RWPE2 (cell line): ENCODE results near the gene PEAR1.

Source experiments
- ATAC-seq: fragments of 200-7000 bp; cut with Tn5 transposase; 3 replicates; pipeline ENCODE4 v1.9.1; 2021; ENCODE audit warnings: low read depth
- DNase-seq: peaks from one replicate; pipeline ENCODE4 v3.0.0-alpha.2; 2020; ENCODE audit warnings: low spot score
- H3K27ac ChIP-seq: fragments of 450-650 bp; 2 replicates; pipeline ENCODE4 v1.5.1; 2017; ENCODE audit warnings: mild to moderate bottlenecking; ENCODE audit not compliant: poor library complexity, severe bottlenecking
- H3K27me3 ChIP-seq: fragments of 250-450 bp; sonication (Bioruptor Pico); 2 replicates; pipeline ENCODE4 v1.5.1; 2021; ENCODE audit warnings: mild to moderate bottlenecking, moderate library complexity; ENCODE audit not compliant: insufficient read depth, poor library complexity, severe bottlenecking
- H3K36me3 ChIP-seq: fragments of 250-450 bp; sonication (Bioruptor Pico); 2 replicates; pipeline ENCODE4 v1.5.1; 2020; ENCODE audit warnings: low read depth, mild to moderate bottlenecking, moderate library complexity
- H3K4me1 ChIP-seq: fragments of 250-450 bp; sonication (Bioruptor Pico); 2 replicates; pipeline ENCODE4 v1.5.1; 2021; ENCODE audit warnings: mild to moderate bottlenecking, moderate library complexity; ENCODE audit not compliant: insufficient read depth, poor library complexity, severe bottlenecking
- H3K4me3 ChIP-seq: fragments of 250-450 bp; sonication (Bioruptor Pico); 2 replicates; pipeline ENCODE4 v1.5.1; 2021; ENCODE audit warnings: mild to moderate bottlenecking, moderate library complexity; ENCODE audit not compliant: severe bottlenecking
- H3K9me3 ChIP-seq: fragments of 250-450 bp; sonication (Bioruptor Pico); 2 replicates; pipeline ENCODE4 v1.5.1; 2021; ENCODE audit warnings: mild to moderate bottlenecking, moderate library complexity; ENCODE audit not compliant: severe bottlenecking
- TF ChIP-seq, protein P1 (sequence below): fragments of 450-650 bp; IDR thresholded peaks from one replicate; pipeline ENCODE4 v1.5.1; 2017; ENCODE audit warnings: mild to moderate bottlenecking, moderate library complexity; ENCODE audit not compliant: poor library complexity, severe bottlenecking

The PEAR1 gene

DNA sequence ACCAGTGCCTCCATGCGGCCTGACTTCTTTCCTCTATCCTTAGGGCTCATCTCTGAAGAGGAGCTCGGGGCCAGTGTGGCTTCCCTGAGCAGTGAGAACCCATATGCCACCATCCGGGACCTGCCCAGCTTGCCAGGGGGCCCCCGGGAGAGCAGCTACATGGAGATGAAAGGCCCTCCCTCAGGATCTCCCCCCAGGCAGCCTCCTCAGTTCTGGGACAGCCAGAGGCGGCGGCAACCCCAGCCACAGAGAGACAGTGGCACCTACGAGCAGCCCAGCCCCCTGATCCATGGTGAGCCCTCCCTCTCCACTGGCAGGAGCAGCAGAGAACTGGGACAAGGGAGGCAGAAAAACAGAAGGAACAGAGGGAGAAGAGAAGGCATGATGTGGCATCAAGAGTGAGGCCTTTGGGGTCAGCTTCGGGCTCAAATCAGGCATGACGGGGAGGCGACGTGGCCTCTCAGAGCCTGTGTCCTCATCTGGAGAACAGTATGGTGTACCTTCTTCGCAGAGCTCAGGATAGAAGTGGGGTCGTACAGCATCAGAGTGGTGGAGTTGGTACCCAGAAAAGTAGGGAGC lies 20.4 kb downstream of the PEAR1 start:
- H3K27ac ChIP-seq = no peak overlapping the region
- ATAC-seq (no peak), DNase-seq (no peak)
- no peaks in the 10 kb centered on the region for H3K4me1 ChIP-seq
- H3K27me3 ChIP-seq = no peaks in the 10 kb centered on the region
- H3K36me3 ChIP-seq = peaks cover 60% of the 10 kb centered on the region
- H3K9me3 ChIP-seq = peaks cover 4% of the 10 kb centered on the region
- H3K4me3 ChIP-seq = no peak overlapping the region
- TF ChIP-seq, protein P1, sequence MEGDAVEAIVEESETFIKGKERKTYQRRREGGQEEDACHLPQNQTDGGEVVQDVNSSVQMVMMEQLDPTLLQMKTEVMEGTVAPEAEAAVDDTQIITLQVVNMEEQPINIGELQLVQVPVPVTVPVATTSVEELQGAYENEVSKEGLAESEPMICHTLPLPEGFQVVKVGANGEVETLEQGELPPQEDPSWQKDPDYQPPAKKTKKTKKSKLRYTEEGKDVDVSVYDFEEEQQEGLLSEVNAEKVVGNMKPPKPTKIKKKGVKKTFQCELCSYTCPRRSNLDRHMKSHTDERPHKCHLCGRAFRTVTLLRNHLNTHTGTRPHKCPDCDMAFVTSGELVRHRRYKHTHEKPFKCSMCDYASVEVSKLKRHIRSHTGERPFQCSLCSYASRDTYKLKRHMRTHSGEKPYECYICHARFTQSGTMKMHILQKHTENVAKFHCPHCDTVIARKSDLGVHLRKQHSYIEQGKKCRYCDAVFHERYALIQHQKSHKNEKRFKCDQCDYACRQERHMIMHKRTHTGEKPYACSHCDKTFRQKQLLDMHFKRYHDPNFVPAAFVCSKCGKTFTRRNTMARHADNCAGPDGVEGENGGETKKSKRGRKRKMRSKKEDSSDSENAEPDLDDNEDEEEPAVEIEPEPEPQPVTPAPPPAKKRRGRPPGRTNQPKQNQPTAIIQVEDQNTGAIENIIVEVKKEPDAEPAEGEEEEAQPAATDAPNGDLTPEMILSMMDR = no peak

DNA sequence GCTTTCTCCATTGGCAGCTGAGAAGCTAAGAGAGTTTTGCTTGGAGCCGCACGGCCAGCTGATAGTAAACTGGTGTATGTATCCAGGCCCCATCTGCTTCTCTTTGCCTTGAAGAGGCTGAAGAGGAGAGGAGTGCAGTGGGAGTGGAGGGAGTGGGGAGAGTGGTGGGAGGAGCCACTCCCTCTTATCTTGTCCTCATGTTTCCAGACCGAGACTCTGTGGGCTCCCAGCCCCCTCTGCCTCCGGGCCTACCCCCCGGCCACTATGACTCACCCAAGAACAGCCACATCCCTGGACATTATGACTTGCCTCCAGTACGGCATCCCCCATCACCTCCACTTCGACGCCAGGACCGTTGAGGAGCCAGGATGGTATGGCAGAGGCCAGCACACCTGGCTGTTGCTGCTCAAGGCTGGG lies 20.9 kb downstream of the PEAR1 start:
- H3K27ac ChIP-seq = no peak overlapping the region
- no peak overlapping the region for H3K4me3 ChIP-seq
- TF ChIP-seq, protein P1 = no peak
- no peak for ATAC-seq
- DNase-seq = no peak
- peaks cover 56% of the 10 kb centered on the region for H3K36me3 ChIP-seq
- no peaks in the 10 kb centered on the region for H3K27me3 ChIP-seq
- H3K4me1 ChIP-seq = no peaks in the 10 kb centered on the region
- peaks cover 4% of the 10 kb centered on the region for H3K9me3 ChIP-seq

DNA sequence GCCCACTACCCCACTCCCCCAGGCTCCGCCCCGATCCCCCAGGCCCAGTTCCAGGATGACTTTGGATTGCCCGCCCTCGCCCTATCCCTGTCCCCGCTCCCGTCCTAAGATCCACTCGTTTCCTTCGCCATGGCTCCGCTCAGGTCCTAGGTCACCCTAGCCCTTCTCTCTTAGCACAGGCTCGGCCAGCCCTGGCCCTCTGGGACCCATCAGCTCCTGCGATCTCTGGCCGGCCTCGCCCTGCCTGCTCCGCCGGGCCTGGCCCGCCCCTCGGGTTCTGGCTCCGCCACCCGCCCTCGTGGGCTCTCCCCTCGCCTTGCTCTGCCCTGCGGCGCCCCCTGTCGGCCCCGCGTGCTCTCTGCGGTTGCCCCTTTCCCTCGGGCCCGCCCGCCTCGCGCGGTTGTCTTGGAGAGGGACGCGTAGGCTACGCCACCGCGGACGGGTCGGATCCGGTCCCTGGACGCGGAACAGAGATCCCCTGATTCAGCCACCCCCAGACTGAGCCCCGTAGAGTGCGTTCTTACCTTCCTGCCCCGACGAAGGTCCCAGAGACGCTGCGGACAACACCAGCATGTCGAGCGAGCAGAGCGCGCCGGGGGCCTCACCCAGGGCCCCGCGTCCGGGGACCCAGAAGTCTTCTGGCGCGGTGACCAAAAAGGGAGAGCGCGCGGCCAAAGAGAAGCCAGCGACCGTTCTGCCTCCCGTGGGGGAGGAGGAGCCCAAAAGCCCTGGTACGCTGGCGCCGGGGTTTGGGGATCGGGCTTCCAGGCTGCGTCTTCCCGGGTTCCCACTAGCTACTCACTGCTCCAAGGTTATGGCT lies 26.9 kb downstream of the PEAR1 start, which contains the start of gene LRRC71:
Gene LRRC71 (plus strand): TSS at position 400 of the 820 bp plus-strand sequence. CDS start 172 bp downstream, at position 572.
- H3K4me3 ChIP-seq = no peak within 1 kb of the TSS
- DNase-seq (no peak), ATAC-seq (peak; percentile 77)

DNA sequence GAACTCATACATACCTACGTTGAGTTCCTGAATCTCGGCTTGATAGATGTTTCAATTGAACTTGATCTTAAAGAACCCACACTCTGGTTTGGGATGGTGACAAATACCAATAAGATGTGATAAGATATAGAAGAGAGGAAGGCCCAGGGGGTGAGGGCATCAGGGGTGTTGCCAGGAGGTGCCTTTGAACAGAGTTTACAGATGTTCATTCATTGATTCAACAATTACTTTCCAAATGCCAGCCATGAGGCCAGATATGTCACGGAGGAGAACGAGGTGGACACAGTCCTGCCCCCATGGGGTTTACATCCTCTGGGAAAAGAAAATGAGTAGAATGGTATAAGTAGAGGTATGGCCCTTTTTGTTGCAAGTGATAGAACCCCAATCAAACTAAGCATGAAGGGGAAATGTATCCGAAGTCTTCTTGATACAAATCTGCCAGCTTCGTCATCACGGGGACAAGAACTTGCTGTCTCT lies 27.6 kb downstream of the PEAR1 start:
- no peak overlapping the region for H3K27ac ChIP-seq
- peaks cover 4% of the 10 kb centered on the region for H3K9me3 ChIP-seq
- no peaks in the 10 kb centered on the region for H3K4me1 ChIP-seq
- DNase-seq = no peak
- TF ChIP-seq, protein P1 = no peak
- peaks cover 43% of the 10 kb centered on the region for H3K27me3 ChIP-seq
- no peak overlapping the region for H3K4me3 ChIP-seq
- H3K36me3 ChIP-seq = peaks cover 3% of the 10 kb centered on the region; the same call in 1 of the 2 replicates
- ATAC-seq = no peak

More for the DNA sequence above, 26.9 kb downstream of the PEAR1 start, which contains the start of gene LRRC71:
- H3K27ac ChIP-seq = no peak within 1 kb of the TSS
- H3K4me1 ChIP-seq = no peaks in the 10 kb centered on the region
- TF ChIP-seq, protein P1 = peak; percentile 82
- peaks cover 43% of the 10 kb centered on the region for H3K27me3 ChIP-seq
- peaks cover 4% of the 10 kb centered on the region for H3K9me3 ChIP-seq
- H3K36me3 ChIP-seq = peaks cover 9% of the 10 kb centered on the region
